Measurements from ENCODE around the gene CCSER1. TPM values are rescaled to one million over a fixed set of nuclear protein-coding genes. Genes with fewer than 3 reads are reported as not detected.

Gene CCSER1
- total RNA-seq, 1 donor from 2014 or later: 20.1 TPM

DNA sequence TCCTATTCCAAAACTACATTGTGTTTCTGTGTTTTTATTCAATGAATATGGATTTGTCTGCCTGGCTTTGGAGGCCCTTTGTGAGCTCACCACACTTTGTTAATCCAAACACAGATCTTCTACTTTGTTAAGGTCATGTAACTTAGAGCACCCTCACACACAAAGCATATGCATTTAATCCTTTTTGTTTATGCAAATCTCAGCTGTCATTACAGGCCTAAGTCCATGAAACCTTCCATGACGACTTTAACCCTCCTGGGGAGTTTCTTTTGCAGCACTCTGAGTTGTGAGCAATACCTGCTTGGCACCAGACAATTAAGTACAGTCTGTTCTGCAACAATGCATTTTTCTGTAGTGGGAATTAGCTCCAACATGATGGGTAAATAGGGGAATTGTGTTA is 14.9 kb downstream of the CCSER1 start:
- H3K27me3 Mint-ChIP-seq: no peaks in the 10 kb centered on the region
- H3K4me1 Mint-ChIP-seq: peaks cover 4% of the 10 kb centered on the region
- H3K4me3 Mint-ChIP-seq: no peak overlapping the region
- no peaks in the 10 kb centered on the region for H3K36me3 Mint-ChIP-seq (ENCODE audit: low read depth)
- H3K9me3 Mint-ChIP-seq: no peaks in the 10 kb centered on the region
- no peak overlapping the region for H3K27ac Mint-ChIP-seq
- TF ChIP-seq, protein P1, sequence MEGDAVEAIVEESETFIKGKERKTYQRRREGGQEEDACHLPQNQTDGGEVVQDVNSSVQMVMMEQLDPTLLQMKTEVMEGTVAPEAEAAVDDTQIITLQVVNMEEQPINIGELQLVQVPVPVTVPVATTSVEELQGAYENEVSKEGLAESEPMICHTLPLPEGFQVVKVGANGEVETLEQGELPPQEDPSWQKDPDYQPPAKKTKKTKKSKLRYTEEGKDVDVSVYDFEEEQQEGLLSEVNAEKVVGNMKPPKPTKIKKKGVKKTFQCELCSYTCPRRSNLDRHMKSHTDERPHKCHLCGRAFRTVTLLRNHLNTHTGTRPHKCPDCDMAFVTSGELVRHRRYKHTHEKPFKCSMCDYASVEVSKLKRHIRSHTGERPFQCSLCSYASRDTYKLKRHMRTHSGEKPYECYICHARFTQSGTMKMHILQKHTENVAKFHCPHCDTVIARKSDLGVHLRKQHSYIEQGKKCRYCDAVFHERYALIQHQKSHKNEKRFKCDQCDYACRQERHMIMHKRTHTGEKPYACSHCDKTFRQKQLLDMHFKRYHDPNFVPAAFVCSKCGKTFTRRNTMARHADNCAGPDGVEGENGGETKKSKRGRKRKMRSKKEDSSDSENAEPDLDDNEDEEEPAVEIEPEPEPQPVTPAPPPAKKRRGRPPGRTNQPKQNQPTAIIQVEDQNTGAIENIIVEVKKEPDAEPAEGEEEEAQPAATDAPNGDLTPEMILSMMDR (IDR thresholded peaks at IDR 0.05): no peak
- intact Hi-C loops (cut with micrococcal nuclease): no loop called here
- ChIA-PET CTCF (no interaction called here), POLR2A (no interaction called here)
- DNase-seq: no peak
- no peak for ATAC-seq (ENCODE audit: low read depth)

DNA sequence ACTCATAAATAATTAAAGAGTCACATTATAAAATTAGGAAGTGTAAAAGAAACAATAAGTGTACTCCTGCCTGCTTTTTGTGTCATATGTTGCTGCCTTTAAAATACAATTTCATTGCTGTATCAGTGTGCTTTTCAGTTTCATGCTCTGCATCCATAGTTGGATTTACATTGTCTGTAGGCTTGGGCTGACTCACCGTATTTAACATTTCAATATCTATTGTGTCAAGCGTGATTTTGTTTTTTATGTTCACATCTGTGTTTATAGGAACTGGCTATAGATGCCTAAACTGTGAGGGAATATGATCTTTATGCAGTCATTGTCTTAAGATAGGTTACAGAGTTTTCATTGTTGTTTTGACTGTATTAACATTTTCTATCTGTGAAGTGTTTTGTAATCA is 18.1 kb downstream of the CCSER1 start:
- Mint-ChIP-seq H3K27ac (no peak overlapping the region), H3K9me3 (no peaks in the 10 kb centered on the region), H3K27me3 (no peaks in the 10 kb centered on the region), H3K4me1 (peaks cover 4% of the 10 kb centered on the region), H3K4me3 (no peak overlapping the region), H3K36me3 (ENCODE audit: low read depth) (no peaks in the 10 kb centered on the region)
- DNase-seq (no peak), ATAC-seq (ENCODE audit: low read depth) (no peak)
- TF ChIP-seq, protein P1 (IDR thresholded peaks at IDR 0.05): no peak
- CTCF ChIA-PET: no interaction called here
- intact Hi-C loops (cut with micrococcal nuclease): no loop called here
- POLR2A ChIA-PET: no interaction called here

DNA sequence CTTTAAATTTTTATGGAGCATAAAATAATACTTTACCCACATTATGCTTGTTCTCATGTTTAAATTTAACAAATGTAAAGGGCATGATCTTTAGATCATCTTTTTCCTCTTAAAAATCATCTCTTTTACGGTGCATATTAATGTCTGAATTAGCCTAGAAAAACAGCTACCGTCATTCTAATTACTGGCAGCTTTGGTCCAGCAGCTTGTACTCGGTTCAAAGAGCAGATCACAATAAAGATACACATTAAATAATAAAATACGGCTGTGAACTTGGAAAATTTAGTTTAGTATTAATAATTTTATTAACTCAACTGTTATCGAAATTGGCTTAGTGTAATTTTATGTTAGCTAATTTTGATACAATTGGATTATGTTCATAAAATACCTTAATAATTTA is 19.1 kb downstream of the CCSER1 start:
- ATAC-seq (ENCODE audit: low read depth): no peak
- Mint-ChIP-seq H3K27me3 (no peaks in the 10 kb centered on the region), H3K4me1 (peaks cover 4% of the 10 kb centered on the region), H3K36me3 (ENCODE audit: low read depth) (no peaks in the 10 kb centered on the region), H3K27ac (no peak overlapping the region), H3K9me3 (no peaks in the 10 kb centered on the region), H3K4me3 (no peak overlapping the region)
- no peak for DNase-seq
- TF ChIP-seq, protein P1 (IDR thresholded peaks at IDR 0.05): no peak
- intact Hi-C loops (cut with micrococcal nuclease): no loop called here
- ChIA-PET CTCF (no interaction called here), POLR2A (no interaction called here)

DNA sequence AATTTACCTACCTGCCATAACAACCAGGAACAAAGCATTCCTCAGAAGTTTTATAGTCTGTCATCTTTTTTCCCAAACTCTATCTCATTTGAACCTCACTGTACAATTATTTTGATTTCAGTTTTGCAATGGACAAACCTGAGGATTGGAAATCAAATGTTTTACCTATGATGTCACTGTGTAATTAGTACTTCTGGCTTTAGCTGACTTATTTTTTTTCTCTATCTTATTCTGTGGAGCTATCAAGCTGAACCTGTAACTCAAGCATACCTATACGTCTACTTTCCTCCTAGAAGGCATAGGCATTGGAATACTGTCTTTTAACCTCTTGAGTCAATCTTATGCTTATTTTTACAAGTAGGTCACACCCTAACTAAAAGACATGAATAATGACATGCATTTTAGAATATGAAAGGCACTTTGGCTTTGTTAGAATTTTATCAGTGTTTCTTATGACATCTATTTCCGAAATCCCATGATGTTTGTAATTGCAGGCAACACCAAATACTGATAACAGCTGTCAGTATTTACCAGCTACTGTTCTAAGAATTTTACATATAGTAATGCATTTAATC is 21.5 kb downstream of the CCSER1 start:
- Mint-ChIP-seq H3K27ac (no peak overlapping the region), H3K9me3 (no peaks in the 10 kb centered on the region), H3K36me3 (ENCODE audit: low read depth) (no peaks in the 10 kb centered on the region), H3K4me3 (no peak overlapping the region), H3K27me3 (no peaks in the 10 kb centered on the region), H3K4me1 (no peaks in the 10 kb centered on the region)
- ChIA-PET POLR2A (no interaction called here), CTCF (no interaction called here)
- DNase-seq (no peak), ATAC-seq (ENCODE audit: low read depth) (no peak)
- TF ChIP-seq, protein P1 (IDR thresholded peaks at IDR 0.05): no peak
- intact Hi-C loops (cut with micrococcal nuclease): no loop called here

DNA sequence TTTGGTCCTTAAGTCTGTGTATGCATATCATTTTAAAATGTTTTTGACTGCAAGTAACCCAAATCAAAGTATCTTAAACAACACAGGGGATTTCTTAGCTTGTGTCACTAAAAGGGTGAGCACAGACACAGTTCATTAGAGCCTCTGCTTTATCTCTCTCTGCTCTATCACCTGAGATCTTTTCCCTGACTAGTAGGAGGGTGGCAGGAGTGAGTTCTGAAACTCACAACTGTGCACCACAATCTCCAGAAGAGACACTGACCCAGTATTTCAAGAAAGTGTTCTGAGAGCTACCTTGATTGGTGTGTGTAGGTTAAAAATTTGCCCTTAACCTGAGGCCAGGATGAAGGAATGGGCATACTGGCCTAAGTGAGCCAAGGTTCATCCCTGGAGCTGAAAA is 24.8 kb downstream of the CCSER1 start:
- no peaks in the 10 kb centered on the region for H3K27me3 Mint-ChIP-seq
- TF ChIP-seq, protein P1 (IDR thresholded peaks at IDR 0.05): no peak
- CTCF ChIA-PET: no interaction called here
- no peaks in the 10 kb centered on the region for H3K36me3 Mint-ChIP-seq (ENCODE audit: low read depth)
- POLR2A ChIA-PET: no interaction called here
- no peak for ATAC-seq (ENCODE audit: low read depth)
- H3K4me1 Mint-ChIP-seq: no peaks in the 10 kb centered on the region
- no peak overlapping the region for H3K4me3 Mint-ChIP-seq
- H3K9me3 Mint-ChIP-seq: no peaks in the 10 kb centered on the region
- intact Hi-C loops (cut with micrococcal nuclease): no loop called here
- H3K27ac Mint-ChIP-seq: no peak overlapping the region
- DNase-seq: no peak
